Stimulated activated CD8-positive, alpha-beta memory T cell treated with anti-CD3 and anti-CD28 coated beads, Interleukin-7, amount 100 ng/mL, for 1 hour (primary cell): ENCODE results near the gene PRF1.
"Not testable (repeated sequence)": the region's sequence is repeated elsewhere in the genome, so short reads cannot be mapped to it uniquely, and the experiment has no call there.

Source experiments
- DNase-seq, 2 donors: peaks; one replicate each; pipeline ENCODE4 v3.0.0-alpha.2; 2020; ENCODE audit warnings: low read depth in 2 of 2

PRF1 gene

GRCh38 chr10:70602665-70603448 is at the start of gene PRF1:
TSS of gene PRF1 (minus strand) at chr10:70602741. CDS start at chr10:70600902, 1,839 bp downstream.
- peak; percentile 64 for DNase-seq

GRCh38 chr10:70651661-70652060 is 49.1 kb upstream of the PRF1 start:
- no peak for DNase-seq

DNA sequence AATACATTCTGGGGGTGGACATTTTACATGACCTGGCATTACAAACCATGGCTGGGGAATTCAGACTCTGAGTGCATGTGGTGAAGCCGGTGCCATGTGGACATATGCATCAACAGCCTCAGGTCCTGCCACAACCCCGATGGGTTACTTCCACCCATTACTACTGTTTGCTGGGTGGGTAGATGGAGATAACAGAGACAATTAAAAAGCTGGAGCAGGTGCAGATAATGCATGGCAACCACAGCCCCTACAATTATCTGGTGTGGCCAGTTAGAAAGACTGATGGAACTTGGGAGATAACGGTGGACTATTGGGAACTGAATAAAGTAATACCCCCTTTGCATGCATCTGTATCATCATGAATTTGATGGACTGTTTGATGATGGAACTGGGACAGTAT is 48.2 kb upstream of the PRF1 start:
- no peak for DNase-seq

DNA sequence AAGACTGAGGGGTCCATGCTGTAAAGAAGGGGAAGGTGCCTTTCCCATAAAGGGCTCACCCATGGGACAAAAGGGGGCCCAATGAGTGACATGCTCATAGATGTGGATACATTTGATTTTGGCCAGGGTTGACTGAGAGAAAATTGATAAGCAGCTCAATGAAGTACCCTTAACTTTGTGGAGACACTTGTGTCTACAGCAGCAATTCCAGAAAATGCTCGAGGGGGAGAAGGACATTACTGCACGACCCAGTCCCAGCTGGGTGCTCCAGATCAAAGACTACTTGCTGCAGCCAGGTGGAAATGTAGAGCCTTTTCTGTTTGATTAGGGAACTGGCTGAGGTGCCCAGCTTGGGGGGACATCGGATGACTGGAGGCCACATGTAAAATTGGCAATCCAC is 47.6 kb upstream of the PRF1 start:
- DNase-seq, result no peak

DNA sequence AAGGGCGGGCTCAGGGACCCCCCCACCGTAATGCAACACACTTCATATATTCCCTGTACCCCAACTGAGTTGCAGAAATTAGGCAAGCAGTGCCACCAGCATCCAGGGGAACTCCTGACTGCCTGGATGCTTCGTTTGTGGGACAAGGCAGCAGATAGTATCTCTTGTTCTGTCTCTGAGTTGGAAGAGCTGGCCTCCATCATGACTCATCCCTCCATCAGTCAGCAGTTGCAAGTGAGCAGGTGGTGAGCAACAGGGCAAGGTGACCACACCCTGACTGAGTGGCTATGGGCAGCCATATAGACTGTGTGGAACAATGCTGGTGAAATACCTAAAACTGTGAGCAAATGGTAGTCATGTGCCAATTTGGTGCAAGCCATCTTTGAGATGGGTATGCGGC is 47.0 kb upstream of the PRF1 start:
- DNase-seq, result no peak

DNA sequence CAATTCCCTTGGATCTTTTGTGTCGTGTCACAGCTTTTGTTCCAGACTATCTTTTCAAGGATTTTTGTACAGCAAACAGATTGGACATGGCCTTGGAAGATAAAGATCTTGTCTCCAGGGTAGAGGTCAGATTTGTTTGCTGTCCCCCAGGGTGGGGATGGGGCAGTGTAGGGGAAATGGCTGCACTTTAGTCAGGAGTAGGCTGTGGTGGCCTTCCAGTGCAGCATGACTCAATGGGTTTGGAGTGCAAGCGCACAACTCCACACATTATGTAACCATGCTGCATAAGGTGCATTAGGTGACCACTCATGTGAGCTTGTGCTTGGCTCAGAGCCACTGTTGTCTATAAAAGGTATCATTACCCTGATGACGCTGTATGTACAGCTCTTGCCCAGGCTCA is 45.9 kb upstream of the PRF1 start:
- DNase-seq, result no peak

- no peak for DNase-seq
Measured at GRCh38 chr10:70647086-70647485, 44.5 kb upstream of the PRF1 start.

DNA sequence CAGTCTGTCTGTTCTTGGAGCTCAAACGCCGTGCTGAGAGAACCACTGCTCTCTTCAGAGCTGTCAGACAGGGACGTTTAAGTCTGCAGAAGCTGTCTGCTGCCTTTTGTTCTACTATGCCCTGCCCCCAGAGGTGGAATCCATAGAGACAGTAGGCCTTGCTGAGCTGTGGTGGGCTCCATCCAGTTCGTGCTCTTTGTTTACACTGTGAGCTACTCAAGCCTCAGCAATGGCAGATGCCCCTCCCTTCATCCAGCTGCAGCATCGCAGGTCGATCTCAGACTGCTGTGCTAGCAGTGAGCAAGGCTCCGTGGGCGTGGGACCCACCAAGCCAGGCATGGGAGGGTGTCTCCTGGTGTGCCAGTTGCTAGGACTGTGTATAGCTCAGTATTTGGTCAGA is 42.4 kb upstream of the PRF1 start:
- DNase-seq, result not testable (repeated sequence)

GRCh38 chr10:70643272-70643671 is 40.7 kb upstream of the PRF1 start:
- not testable (repeated sequence) for DNase-seq

DNA sequence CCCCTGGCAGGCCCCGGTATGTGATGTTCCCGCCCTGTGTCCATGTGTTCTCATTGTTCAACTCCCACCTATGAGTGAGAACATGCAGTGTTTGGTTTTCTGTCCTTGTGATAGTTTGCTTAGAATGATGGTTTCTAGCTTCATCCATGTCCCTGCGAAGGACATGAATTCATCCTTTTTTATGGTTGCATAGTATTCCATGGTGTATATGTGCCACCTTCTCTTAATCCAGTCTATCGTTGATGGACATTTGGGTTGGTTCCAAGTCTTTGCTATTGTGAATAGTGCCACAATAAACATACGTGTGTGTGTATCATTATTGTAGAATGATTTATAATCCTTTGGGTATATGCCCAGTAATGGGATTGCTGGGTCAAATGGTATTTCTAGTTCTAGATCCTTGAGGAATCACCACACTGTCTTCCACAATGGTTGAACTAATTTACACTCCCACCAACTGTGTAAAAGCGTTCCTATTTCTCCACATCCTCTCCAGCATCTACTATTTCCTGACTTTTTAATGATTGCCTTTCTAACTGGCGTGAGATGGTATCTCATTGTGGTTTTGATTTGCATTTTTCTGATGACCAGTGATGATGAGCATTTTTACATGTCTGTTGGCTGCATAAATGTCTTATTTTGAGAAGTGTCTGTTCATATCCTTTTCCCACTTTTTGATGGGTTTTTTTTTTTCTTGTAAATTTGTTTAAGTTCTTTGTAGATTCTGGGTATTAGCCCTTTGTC is 37.3 kb upstream of the PRF1 start:
- not testable (repeated sequence) for DNase-seq

GRCh38 chr10:70634515-70634914 is 32.0 kb upstream of the PRF1 start:
- DNase-seq, result not testable (repeated sequence)

DNA sequence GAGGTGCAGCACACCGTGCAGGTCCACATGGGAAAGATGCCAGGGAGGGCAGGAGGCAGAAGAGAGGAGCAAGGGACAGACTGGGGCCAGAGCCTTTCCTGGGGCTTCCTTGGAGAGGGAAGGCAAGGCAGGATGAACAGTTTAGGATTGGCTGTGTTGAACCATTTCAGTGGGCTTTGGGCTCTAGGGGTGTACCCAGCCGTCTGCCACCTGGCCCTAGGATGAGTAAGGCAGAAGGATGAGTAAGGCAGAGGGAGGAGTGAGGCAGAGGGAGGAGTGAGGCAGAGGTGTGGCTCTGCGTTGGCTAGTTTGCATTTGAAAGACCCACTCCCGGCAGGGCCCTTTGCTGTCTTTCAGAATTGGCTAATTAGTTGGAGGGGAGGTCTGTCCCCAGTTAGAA is 31.5 kb upstream of the PRF1 start:
- DNase-seq, result no peak

DNA sequence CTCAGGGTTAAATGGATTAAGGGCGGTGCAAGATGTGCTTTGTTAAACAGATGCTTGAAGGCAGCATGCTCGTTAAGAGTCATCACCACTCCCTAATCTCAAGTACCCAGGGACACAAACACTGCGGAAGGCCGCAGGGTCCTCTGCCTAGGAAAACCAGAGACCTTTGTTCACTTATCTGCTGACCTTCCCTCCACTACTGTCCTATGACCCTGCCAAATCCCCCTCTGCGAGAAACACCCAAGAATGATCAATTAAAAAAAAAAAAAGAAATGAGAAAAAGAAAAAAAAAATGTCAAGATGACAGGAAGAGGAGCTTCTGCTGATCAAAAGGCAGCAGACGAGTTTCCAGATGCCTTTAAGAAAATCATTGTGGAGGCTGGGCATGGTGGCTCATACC is 29.2 kb upstream of the PRF1 start:
- DNase-seq, result not testable (repeated sequence)

GRCh38 chr10:70629338-70629737 is 26.8 kb upstream of the PRF1 start:
- DNase-seq, result no peak

DNA sequence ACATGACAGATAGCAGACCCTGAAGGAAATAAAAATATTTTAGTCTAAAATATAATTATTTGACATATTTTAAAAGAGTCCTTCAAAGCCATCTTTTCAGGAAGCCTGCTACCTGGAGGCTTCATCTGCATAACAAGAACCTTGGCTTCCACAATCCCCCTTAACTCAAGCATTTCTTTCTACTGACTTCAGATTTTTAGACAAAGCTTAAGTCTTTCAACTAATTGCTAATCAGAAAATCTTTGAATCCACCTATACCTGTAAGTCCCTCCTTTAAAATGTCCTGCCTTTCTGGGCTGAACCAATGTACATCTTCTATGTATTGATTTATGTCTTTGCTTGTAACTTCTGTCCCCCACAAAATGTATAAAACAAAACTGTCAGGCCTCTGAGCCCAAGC is 23.5 kb upstream of the PRF1 start:
- DNase-seq, result no peak

DNA sequence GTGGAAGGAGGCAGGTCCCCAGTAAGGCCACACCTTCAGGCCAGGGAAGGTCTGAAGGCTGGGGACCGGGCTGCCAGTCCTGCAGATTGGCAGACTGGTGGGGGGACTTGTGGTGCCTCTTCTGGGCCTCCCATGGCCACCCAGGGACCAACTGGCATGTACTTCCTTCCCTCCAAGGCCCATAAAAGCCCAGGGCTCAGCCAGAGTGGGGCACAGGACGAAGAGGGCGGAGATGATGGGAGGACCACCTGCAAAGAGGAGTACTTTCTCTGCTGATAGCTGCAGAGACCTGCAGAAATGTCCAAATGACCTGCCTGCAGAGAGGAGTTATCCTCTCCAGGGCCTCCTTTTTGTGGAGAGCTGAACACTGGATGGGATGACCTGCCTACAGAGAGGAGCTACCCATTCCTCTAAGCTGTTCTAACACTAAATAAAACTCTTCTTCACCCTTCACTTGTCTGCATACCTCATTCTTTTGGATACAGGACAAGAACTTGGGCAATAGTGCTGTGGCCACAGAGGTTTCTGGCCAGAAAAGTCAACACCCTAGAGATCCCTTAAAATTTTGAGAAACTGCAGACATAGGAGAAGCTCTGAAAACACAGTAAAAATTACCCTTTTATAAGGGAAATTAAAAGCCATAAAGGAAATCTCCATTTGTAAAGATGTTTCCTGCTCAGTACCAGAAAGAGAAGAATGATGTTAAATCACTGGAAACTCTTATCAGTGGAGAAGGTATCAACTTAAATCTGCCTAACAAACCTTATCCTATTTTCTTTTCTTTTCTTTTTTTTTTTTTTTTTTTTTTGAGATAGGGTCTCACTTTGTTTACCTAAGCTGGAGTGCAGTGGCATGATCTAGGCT is 20.7 kb upstream of the PRF1 start:
- no peak for DNase-seq

GRCh38 chr10:70622541-70622940 is 20.0 kb upstream of the PRF1 start:
- no peak for DNase-seq

GRCh38 chr10:70621503-70622078 is 19.1 kb upstream of the PRF1 start:
- DNase-seq, result no peak

DNA sequence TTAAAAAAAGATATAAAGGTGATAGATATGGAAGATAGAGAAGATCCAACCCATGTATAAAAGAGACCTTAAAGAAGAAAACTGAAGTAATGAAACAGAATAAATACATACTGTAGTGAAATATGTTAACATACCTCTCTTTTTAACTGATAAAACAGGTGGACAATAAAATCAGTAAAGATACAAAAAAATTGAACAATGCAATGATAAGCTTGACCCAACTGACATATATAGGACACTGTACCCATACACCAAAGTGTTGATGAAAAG is 17.4 kb upstream of the PRF1 start:
- DNase-seq, result no peak

DNA sequence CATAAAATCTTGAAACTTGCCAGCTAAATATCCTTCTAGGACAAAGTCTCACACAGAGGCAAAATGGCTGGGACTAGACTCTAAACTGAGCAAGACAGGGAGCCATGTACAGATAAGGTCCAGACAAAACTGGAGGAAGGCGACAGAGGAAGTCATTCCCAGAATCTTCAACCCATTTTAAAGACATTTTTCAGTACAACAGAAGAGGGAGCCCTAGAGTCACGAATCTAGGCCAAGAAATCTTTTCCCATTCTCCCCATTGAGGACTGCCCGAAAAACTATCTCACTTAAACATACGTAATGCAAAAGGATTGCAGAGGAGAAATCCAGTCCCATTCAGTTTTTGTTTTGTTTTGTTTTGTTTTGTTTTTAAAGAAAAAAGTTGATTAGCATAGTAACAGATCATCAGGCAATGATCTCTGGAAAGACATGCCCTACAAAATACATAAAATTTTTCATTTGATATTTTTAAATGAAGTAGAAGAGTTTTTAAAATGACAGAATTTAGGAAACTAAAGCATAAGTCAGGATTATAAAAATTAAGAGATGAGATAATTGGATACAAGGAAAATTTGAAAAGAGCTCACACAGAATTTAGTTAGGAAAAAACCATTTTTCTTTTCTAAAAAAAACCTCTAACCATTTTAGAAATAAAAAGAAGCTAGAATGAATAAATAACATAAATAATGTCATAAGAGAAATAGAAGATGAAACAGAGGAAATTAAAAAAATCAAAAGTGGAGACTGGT is 16.9 kb upstream of the PRF1 start:
- no peak for DNase-seq

DNA sequence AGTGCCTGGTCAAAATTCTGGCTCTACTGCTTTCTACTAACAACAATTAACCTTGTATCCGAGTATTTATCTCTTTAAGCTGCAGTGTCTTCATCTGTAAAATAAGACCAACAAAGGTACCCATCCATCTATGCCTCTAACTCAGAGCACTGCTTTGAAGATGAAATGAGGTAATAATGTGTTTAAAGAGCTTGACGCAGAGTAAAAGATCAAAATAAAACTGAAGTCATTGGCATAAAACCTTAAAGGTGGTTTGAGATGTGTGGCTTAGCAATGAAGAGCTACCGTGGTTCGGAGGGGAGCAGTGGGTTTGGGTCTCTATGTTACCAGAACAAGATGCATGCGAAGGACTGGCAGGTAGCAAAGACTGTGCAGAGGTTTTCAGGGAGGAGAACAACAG is 16.1 kb upstream of the PRF1 start:
- no peak for DNase-seq
